ENCODE measurements around the gene PPP1R27. TPM values are rescaled to one million over a fixed set of nuclear protein-coding genes. Genes with fewer than 3 reads are reported as not detected.

PPP1R27 gene
- total and polyA plus RNA-seq, 9 of the 15 experiments (the other 6 are each of a cell fraction or from before 2014, with no cell fraction given), result 0.29 to 6.9 (median 1.5) TPM; not detected in 2

DNA sequence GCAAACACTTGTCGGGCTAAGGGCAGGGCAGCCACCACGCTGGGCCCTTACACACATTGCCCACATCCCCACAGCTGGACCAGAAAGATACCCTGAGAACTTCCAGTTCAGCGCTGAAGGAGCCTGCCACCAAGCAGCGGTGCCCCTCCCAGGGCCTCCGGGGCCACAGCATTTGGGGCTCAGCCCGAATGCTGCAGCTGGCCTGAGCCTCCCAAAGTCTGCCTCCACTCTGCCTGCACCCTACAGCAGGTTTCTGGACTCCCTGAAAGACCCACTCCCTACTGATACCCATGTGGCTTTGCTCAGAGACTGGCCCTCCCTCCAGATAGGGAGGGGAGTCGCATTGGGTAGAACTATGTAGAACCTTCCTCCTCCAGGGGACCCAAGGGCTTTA, 3.3 kb downstream of the PPP1R27 start:
- peak; percentile 89 for FAIRE-seq
- in situ Hi-C loops (cut with MboI) (no loop called here), intact Hi-C loops (cut with micrococcal nuclease) (no loop called here)
- Histone ChIP-seq H3K9me3 (replicated peaks; ENCODE audit: control insufficient read depth, insufficient read depth, low read depth, low read length) (no peaks in the 10 kb centered on the region), H4K20me1 (replicated peaks; ENCODE audit: control insufficient read depth, insufficient read depth, low read length) (no peaks in the 10 kb centered on the region), H3K79me2 (ENCODE audit: control insufficient read depth, insufficient read depth, low read length) (peaks cover 28% of the 10 kb centered on the region; the same call in 2 of the 3 replicates), H3K4me3 (peak overlapping the region; percentile 52), H3K27me3 (ENCODE audit: control insufficient read depth in 2 of 2, insufficient read depth in 2 of 2, low read length in 2 of 2) (no peaks in the 10 kb centered on the region), H3K9me1 (ENCODE audit: control insufficient read depth, insufficient read depth, low read length) (no peaks in the 10 kb centered on the region), H3K27ac (ENCODE audit: extremely low read depth, low read depth, low read length) (peak overlapping the region; percentile 76), H3K4me1 (replicated peaks in 1 of 2; ENCODE audit: control insufficient read depth in 2 of 2, insufficient read depth in 2 of 2, low read length in 2 of 2) (peaks cover 25 to 65% of the 10 kb centered on the region in 2 experiments), H3K4me2 (ENCODE audit: insufficient read depth, low read length) (peak overlapping the region; percentile 89), H3K9ac (ENCODE audit: insufficient read depth in 1 of 2, low read depth in 2 of 2, low read length in 2 of 2) (peak overlapping the region; percentile 75 to 96), H2AFZ (ENCODE audit: low read depth, low read length) (peak overlapping the region; percentile 64), H3K36me3 (ENCODE audit: control insufficient read depth, insufficient read depth, low read length) (no peaks in the 10 kb centered on the region)
- DNase-seq (ENCODE audit: extremely low read depth in 1 of 4, low spot score in 3 of 4), result peak in 1 of 4 experiments; percentile 32
- 52% methylated on average over 7 of the region's 7 CpGs for WGBS (ENCODE audit: insufficient coverage, low coverage, missing lambda C conversion rate)
- BruUV-seq (replicated peaks), result no TSS peak
- peak; percentile 9 for ATAC-seq
- ChIA-PET POLR2A (interaction anchor here (3.6 kb wide), 1 partner anchor 11 kb away, joined by 25 read pairs; no protein-coding TSS in a partner anchor), CTCF (ENCODE audit: low intra/inter-chr PET ratio) (no interaction called here)
- TF ChIP-seq BRD9 (IDR thresholded peaks at IDR 0.05; ENCODE audit: low read depth, partially characterized antibody) (no peak), RAD51 (IDR thresholded peaks at IDR 0.05; ENCODE audit: borderline replicate concordance, low read depth) (no peak), SREBF2 (CRISPR knock-in tag; IDR thresholded peaks at IDR 0.05) (no peak), SRSF3 (IDR thresholded peaks at IDR 0.05; ENCODE audit: insufficient read depth, low read length) (no peak), RERE (CRISPR knock-in tag; IDR thresholded peaks at IDR 0.05; ENCODE audit: borderline replicate concordance) (0 out of 2 replicates have a peak, but pooled peaks have one; percentile 9), CBX5 (IDR thresholded peaks at IDR 0.05; ENCODE audit: borderline replicate concordance, low read depth) (no peak), E2F3 (CRISPR knock-in tag; IDR thresholded peaks at IDR 0.05) (no peak), ARID1B (IDR thresholded peaks at IDR 0.05) (no peak), ZNF24 (IDR thresholded peaks at IDR 0.05) (no peak), DPF2 (IDR thresholded peaks at IDR 0.05) (no peak), NCOA6 (IDR thresholded peaks at IDR 0.05) (no peak), ZNF311 (CRISPR knock-in tag; IDR thresholded peaks at IDR 0.05) (no peak)
- TF ChIP-seq, protein P1, sequence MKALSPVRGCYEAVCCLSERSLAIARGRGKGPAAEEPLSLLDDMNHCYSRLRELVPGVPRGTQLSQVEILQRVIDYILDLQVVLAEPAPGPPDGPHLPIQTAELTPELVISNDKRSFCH (CRISPR knock-in tag; IDR thresholded peaks at IDR 0.05), result no peak
- TF ChIP-seq, protein P1 (tag; IDR thresholded peaks at IDR 0.05), result no peak
- TF ChIP-seq, protein P2, sequence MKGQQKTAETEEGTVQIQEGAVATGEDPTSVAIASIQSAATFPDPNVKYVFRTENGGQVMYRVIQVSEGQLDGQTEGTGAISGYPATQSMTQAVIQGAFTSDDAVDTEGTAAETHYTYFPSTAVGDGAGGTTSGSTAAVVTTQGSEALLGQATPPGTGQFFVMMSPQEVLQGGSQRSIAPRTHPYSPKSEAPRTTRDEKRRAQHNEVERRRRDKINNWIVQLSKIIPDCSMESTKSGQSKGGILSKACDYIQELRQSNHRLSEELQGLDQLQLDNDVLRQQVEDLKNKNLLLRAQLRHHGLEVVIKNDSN (CRISPR knock-in tag; IDR thresholded peaks at IDR 0.05), result 0 out of 2 replicates have a peak, but pooled peaks have one; percentile 5
